SK-N-SH (cell line): ENCODE results near the gene OSBPL9. TPM values are rescaled to one million over a fixed set of nuclear protein-coding genes. Genes with fewer than 3 reads are reported as not detected.

Source experiments
- CTCF ChIA-PET: fragments of 300-600, 350-600 bp; formaldehyde crosslinking; extraction: SDS; loops from one replicate; lab custom pipeline; 2021; lab: Yijun Ruan, JAX
- POLR2A ChIA-PET: fragments of 350-600 bp; sonication (Branson Sonifier 250); formaldehyde crosslinking; extraction: SDS; loops from one replicate; lab custom pipeline; 2020; ENCODE audit warnings: antibody characterized with exemption, inconsistent platforms; lab: Yijun Ruan, JAX
- DNase-seq: peaks from one replicate; pipeline ENCODE4 v3.0.0; 2012
- H2AFZ ChIP-seq: fragments of 200-600 bp; sonication (generic); 2 replicates; pipeline ENCODE4 v1.8.1; 2016; ENCODE audit warnings: antibody characterized with exemption, mild to moderate bottlenecking, low read depth
- H3F3A ChIP-seq: fragments of 200-600 bp; sonication (generic); replicated peaks from 2 replicates; pipeline ENCODE3; 2016; ENCODE audit warnings: antibody characterized with exemption, mild to moderate bottlenecking; ENCODE audit not compliant: insufficient read depth
- H3K27ac ChIP-seq, 2 experiments: fragments of 200-500 bp in 1 of 2; fragments of 200-600 bp in 1 of 2; sonication (Bioruptor generic) in 1 of 2; sonication (generic), shearing (Covaris generic) in 1 of 2; 2 replicates each; pipeline versions ENCODE4 v1.5.1 to v1.6.1; 2014 to 2016; ENCODE audit warnings: low read depth in 2 of 2, inconsistent platforms in 1 of 2, low read length in 1 of 2, mild to moderate bottlenecking in 1 of 2, mixed read lengths in 1 of 2
- H3K27me3 ChIP-seq: fragments of 200-600 bp; sonication (generic), shearing (Covaris generic); 2 replicates; pipeline ENCODE4 v1.6.1; 2016; ENCODE audit warnings: mixed run types; ENCODE audit not compliant: insufficient read depth
- H3K36me3 ChIP-seq, 2 experiments: fragments of 200-500 bp in 1 of 2; fragments of 200-600 bp in 1 of 2; sonication (Bioruptor generic) in 1 of 2; sonication (generic) in 1 of 2; replicated peaks in 1 of 2; 2 replicates each; pipeline versions ENCODE3 to v1.5.1; 2014 to 2016; ENCODE audit warnings: low read length in 1 of 2, mild to moderate bottlenecking in 1 of 2; ENCODE audit not compliant: insufficient read depth in 2 of 2, control insufficient read depth in 1 of 2
- H3K4me1 ChIP-seq, 2 experiments: fragments of 200-500 bp in 1 of 2; fragments of 200-600 bp in 1 of 2; sonication (Bioruptor generic) in 1 of 2; sonication (generic), shearing (Covaris generic) in 1 of 2; 2 replicates each; pipeline versions ENCODE4 v1.5.1 to v1.6.1; 2014 to 2016; ENCODE audit warnings: low read depth in 1 of 2, low read length in 1 of 2, mixed run types in 1 of 2; ENCODE audit not compliant: insufficient read depth in 2 of 2, control insufficient read depth in 1 of 2
- H3K4me2 ChIP-seq: fragments of 200-600 bp; sonication (generic), shearing (Covaris generic); 2 replicates; pipeline ENCODE4 v1.6.1; 2017; ENCODE audit warnings: mixed run types
- H3K4me3 ChIP-seq, 2 experiments: fragments of 200-500 bp in 1 of 2; fragments of 200-600 bp in 1 of 2; sonication (Bioruptor generic) in 1 of 2; sonication (generic), shearing (Covaris generic) in 1 of 2; 2 replicates each; pipeline versions ENCODE4 v1.5.1 to v1.8.1; 2014 to 2016; ENCODE audit warnings: low read depth in 2 of 2, inconsistent platforms in 1 of 2, low read length in 1 of 2, mild to moderate bottlenecking in 1 of 2, mixed read lengths in 1 of 2, moderate library complexity in 1 of 2
- H3K79me2 ChIP-seq: fragments of 200-600 bp; sonication (generic); 2 replicates; pipeline ENCODE4 v1.8.1; 2017; ENCODE audit warnings: mild to moderate bottlenecking; ENCODE audit not compliant: insufficient read depth
- H3K9ac ChIP-seq: fragments of 200-600 bp; sonication (generic); 2 replicates; pipeline ENCODE4 v1.6.1; 2017; ENCODE audit warnings: mixed run types
- H3K9me2 ChIP-seq: fragments of 200-600 bp; sonication (generic); 2 replicates; pipeline ENCODE4 v1.6.1; 2017; ENCODE audit warnings: mixed run types
- H3K9me3 ChIP-seq: fragments of 200-600 bp; sonication (generic); 2 replicates; pipeline ENCODE4 v1.6.1; 2017; ENCODE audit warnings: mixed run types, mild to moderate bottlenecking, moderate library complexity
- H4K20me1 ChIP-seq: fragments of 200-600 bp; sonication (generic); 2 replicates; pipeline ENCODE4 v1.6.1; 2017; ENCODE audit warnings: mild to moderate bottlenecking, mixed run types; ENCODE audit not compliant: insufficient read depth
- CHD2 ChIP-seq: fragments of 150-350 bp; IDR thresholded peaks from 2 replicates; pipeline ENCODE4 v1.6.1; 2018; ENCODE audit warnings: low read length; ENCODE audit not compliant: partially characterized antibody
- CTCF ChIP-seq: fragments of 200-600 bp; sonication (generic); IDR thresholded peaks from 2 replicates; pipeline ENCODE4 v1.6.1; 2017; ENCODE audit warnings: antibody characterized with exemption, mild to moderate bottlenecking, moderate library complexity
- EP300 ChIP-seq, 2 experiments: IDR thresholded peaks; 2 replicates each; pipeline versions ENCODE4 v1.4.0 to v1.6.1; 2012; ENCODE audit warnings: borderline replicate concordance in 1 of 2, low read depth in 1 of 2, low read length in 1 of 2
- FOSL2 ChIP-seq: IDR thresholded peaks from 2 replicates; pipeline ENCODE4 v1.4.0; 2012; ENCODE audit warnings: low read depth, mild to moderate bottlenecking, moderate library complexity, borderline replicate concordance
- FOXJ3 ChIP-seq: sonication (generic); formaldehyde crosslinking; IDR thresholded peaks from 2 replicates; pipeline ENCODE4 v1.5.1; 2020; ENCODE audit warnings: mild to moderate bottlenecking, missing genetic modification reagents
- JUND ChIP-seq: IDR thresholded peaks from 2 replicates; pipeline ENCODE4 v1.4.0; 2012
- MAX ChIP-seq: IDR thresholded peaks from 2 replicates; pipeline ENCODE4 v1.4.0; 2012; ENCODE audit warnings: low read depth
- MEF2A ChIP-seq: IDR thresholded peaks from 2 replicates; pipeline ENCODE4 v1.4.0; 2012; ENCODE audit warnings: low read depth, borderline replicate concordance
- MXI1 ChIP-seq: IDR thresholded peaks from 2 replicates; pipeline ENCODE4 v1.6.1; 2012; ENCODE audit warnings: mild to moderate bottlenecking, low read depth, low read length, improper control_type of control experiment
- RAD21 ChIP-seq: IDR thresholded peaks from 2 replicates; pipeline ENCODE4 v1.6.1; 2012; ENCODE audit warnings: mild to moderate bottlenecking, low read length
- RCOR1 ChIP-seq: fragments of 150-350 bp; IDR thresholded peaks from 2 replicates; pipeline ENCODE4 v1.6.1; 2017; ENCODE audit warnings: antibody characterized with exemption, low read length
- REST ChIP-seq: IDR thresholded peaks from 2 replicates; pipeline ENCODE4 v1.6.1; 2012; ENCODE audit warnings: mild to moderate bottlenecking, low read depth, low read length, moderate library complexity
- RXRA ChIP-seq: IDR thresholded peaks from 2 replicates; pipeline ENCODE4 v1.4.0; 2012; ENCODE audit warnings: low read depth, mild to moderate bottlenecking, borderline replicate concordance
- SMC3 ChIP-seq: IDR thresholded peaks from 2 replicates; pipeline ENCODE4 v1.6.1; 2012; ENCODE audit warnings: low read depth, low read length, improper control_type of control experiment
- TEAD4 ChIP-seq: IDR thresholded peaks from 2 replicates; pipeline ENCODE4 v1.4.0; 2012; ENCODE audit warnings: mild to moderate bottlenecking, borderline replicate concordance; ENCODE audit not compliant: insufficient read depth
- polyA plus RNA-seq, 3 experiments: library from polyadenylated mRNA; depleted of rRNA; stranded (reverse); fragments of >200 nt; gene quantifications; 2 replicates each; pipeline ENCODE4 v1.2.3, GENCODE V29; 2012
- TF ChIP-seq, protein P1 (sequence below): fragments of 150-350 bp; IDR thresholded peaks from 2 replicates; pipeline ENCODE4 v1.6.1; 2016; ENCODE audit warnings: mild to moderate bottlenecking, low read depth, low read length
- TF ChIP-seq, protein P2 (sequence below): IDR thresholded peaks from 2 replicates; pipeline ENCODE4 v1.4.0; 2012; ENCODE audit warnings: low read depth, borderline replicate concordance
- TF ChIP-seq, protein P3 (sequence below): fragments of 150-350 bp; IDR thresholded peaks from 2 replicates; pipeline ENCODE4 v1.6.1; 2017; ENCODE audit warnings: antibody characterized with exemption, low read length, low read depth, borderline replicate concordance

Gene OSBPL9
- polyA plus RNA-seq, 1 of the 3 experiments (the other 2 are of a cell fraction) = 43.9 TPM

DNA sequence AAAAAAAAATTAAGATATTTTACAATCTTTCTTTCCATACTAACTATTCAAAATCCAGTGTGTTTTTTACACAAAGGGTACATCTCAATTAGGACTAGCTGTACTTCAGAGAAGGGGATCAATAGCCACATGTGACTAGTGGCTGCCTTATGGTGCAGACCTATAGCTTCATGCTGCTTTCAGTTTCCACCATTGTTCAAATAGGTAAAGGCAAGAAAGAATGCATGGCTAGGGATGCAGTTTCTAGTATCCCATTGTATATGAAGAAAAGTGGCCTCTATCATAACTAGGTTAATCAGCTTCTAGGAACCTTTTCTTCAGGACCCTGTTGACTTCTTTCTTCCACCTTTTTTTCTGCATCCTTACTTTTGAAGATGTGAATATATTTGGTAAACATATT, 35.7 kb downstream of the OSBPL9 start:
- TF ChIP-seq MEF2A (no peak), MXI1 (no peak), RCOR1 (no peak), FOSL2 (no peak), CTCF (no peak), FOXJ3 (CRISPR knock-in tag) (no peak), TEAD4 (no peak), RXRA (no peak), MAX (no peak), CHD2 (no peak), JUND (no peak), EP300 (IDR thresholded peaks at IDR 0.05; ENCODE audit: borderline replicate concordance in 1 of 2, low read depth in 1 of 2, low read length in 1 of 2) (no peak)
- TF ChIP-seq, protein P1, sequence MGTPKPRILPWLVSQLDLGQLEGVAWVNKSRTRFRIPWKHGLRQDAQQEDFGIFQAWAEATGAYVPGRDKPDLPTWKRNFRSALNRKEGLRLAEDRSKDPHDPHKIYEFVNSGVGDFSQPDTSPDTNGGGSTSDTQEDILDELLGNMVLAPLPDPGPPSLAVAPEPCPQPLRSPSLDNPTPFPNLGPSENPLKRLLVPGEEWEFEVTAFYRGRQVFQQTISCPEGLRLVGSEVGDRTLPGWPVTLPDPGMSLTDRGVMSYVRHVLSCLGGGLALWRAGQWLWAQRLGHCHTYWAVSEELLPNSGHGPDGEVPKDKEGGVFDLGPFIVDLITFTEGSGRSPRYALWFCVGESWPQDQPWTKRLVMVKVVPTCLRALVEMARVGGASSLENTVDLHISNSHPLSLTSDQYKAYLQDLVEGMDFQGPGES = no peak
- TF ChIP-seq, protein P2, sequence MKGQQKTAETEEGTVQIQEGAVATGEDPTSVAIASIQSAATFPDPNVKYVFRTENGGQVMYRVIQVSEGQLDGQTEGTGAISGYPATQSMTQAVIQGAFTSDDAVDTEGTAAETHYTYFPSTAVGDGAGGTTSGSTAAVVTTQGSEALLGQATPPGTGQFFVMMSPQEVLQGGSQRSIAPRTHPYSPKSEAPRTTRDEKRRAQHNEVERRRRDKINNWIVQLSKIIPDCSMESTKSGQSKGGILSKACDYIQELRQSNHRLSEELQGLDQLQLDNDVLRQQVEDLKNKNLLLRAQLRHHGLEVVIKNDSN = no peak
- H3K27me3 ChIP-seq = no peaks in the 10 kb centered on the region
- peaks cover 79% of the 10 kb centered on the region for H3K79me2 ChIP-seq
- POLR2A ChIA-PET = no interaction called here
- H3K9me3 ChIP-seq = no peaks in the 10 kb centered on the region
- H2AFZ ChIP-seq = no peak overlapping the region
- no peaks in the 10 kb centered on the region for H4K20me1 ChIP-seq
- peak overlapping the region in 1 of 2 experiments; percentile 30; a peak in 2 of 4 replicates for H3K27ac ChIP-seq
- H3K4me3 ChIP-seq = no peak overlapping the region
- H3K9ac ChIP-seq = no peak overlapping the region
- H3K4me2 ChIP-seq = no peak overlapping the region
- peaks cover 14 to 47% of the 10 kb centered on the region in 2 experiments; a peak in 3 of 4 replicates for H3K4me1 ChIP-seq
- H3K36me3 ChIP-seq = peaks cover 2 to 22% of the 10 kb centered on the region in 2 experiments
- CTCF ChIA-PET = interaction anchor here (1.7 kb wide), 1 partner anchor 117 kb away, joined by 5 read pairs; no protein-coding TSS in a partner anchor
- H3K9me2 ChIP-seq = no peaks in the 10 kb centered on the region
- no peak for DNase-seq
- H3F3A ChIP-seq = peaks cover 20% of the 10 kb centered on the region

GRCh38 chr1:51653127-51653526, 36.2 kb downstream of the OSBPL9 start:
- H3K9me3 ChIP-seq = no peaks in the 10 kb centered on the region
- H4K20me1 ChIP-seq = no peaks in the 10 kb centered on the region
- no peak overlapping the region for H2AFZ ChIP-seq
- no peak overlapping the region for H3K4me3 ChIP-seq
- no peak for TF ChIP-seq FOXJ3 (CRISPR knock-in tag)
- no peak for TF ChIP-seq REST
- no peak for TF ChIP-seq RCOR1
- TF ChIP-seq, protein P2 = no peak
- TF ChIP-seq RAD21 = no peak
- TF ChIP-seq, protein P3, sequence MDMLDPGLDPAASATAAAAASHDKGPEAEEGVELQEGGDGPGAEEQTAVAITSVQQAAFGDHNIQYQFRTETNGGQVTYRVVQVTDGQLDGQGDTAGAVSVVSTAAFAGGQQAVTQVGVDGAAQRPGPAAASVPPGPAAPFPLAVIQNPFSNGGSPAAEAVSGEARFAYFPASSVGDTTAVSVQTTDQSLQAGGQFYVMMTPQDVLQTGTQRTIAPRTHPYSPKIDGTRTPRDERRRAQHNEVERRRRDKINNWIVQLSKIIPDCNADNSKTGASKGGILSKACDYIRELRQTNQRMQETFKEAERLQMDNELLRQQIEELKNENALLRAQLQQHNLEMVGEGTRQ = no peak
- TF ChIP-seq SMC3 = no peak
- no peak for TF ChIP-seq EP300 (IDR thresholded peaks at IDR 0.05; ENCODE audit: borderline replicate concordance in 1 of 2, low read depth in 1 of 2, low read length in 1 of 2)
- no peak for TF ChIP-seq JUND
- peaks cover 2 to 22% of the 10 kb centered on the region in 2 experiments for H3K36me3 ChIP-seq
- H3K79me2 ChIP-seq = peaks cover 79% of the 10 kb centered on the region
- DNase-seq = no peak
- H3K9me2 ChIP-seq = no peaks in the 10 kb centered on the region
- no peaks in the 10 kb centered on the region for H3K27me3 ChIP-seq
- peaks cover 18% of the 10 kb centered on the region for H3F3A ChIP-seq
- peak overlapping the region in 1 of 2 experiments; percentile 30; a peak in 2 of 4 replicates for H3K27ac ChIP-seq
- no peak overlapping the region for H3K4me2 ChIP-seq
- H3K9ac ChIP-seq = no peak overlapping the region
- ChIA-PET POLR2A (no interaction called here), CTCF (interaction anchor here (1.7 kb wide), 1 partner anchor 116 kb away, joined by 5 read pairs; no protein-coding TSS in a partner anchor)
- peaks cover 9 to 42% of the 10 kb centered on the region in 2 experiments; a peak in 3 of 4 replicates for H3K4me1 ChIP-seq
